Measurements from ENCODE around the gene BMP6.
"Not testable (repeated sequence)": the region's sequence is repeated elsewhere in the genome, so short reads cannot be mapped to it uniquely, and the experiment has no call there.

Gene BMP6

DNA sequence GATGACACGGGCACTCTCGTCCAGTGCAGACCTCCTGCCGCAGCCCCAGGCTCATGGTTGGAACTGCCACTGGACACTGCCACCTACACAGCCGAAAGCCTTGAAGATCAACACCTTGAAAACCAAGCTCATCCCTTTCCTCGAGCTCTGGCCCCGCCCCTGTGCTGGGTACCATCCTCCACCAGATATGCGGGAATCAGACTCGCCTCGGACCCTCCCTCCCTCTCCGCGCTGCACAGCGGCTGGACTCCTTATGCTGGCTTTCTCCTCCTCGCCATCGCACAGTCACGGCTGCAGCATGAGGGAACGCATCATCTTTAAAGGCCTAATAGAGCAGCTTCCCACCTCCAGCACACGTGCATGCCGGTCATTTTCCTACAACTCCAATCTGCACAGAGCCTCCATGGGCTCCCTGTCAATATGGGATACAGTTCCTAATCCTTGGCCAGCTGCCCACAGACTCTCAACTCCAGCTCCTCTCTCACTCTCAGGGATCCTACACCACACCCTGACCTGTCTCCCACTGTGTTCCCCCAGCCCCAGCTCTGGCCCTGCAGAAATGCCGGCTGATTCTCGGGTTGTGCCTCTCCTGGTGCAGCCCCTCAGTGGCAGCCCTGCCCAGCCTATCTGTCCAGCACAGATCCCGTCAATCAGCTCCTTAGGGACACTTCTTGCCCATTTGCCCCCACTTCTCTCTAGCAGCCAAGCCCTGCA lies 161.5 kb downstream of the BMP6 start:
- H4K91ac ChIP-seq (ENCODE audit: low read length), result no peak overlapping the region
- H4K8ac ChIP-seq (ENCODE audit: low read length), result no peak overlapping the region
- H2AK5ac ChIP-seq (ENCODE audit: low read length, severe bottlenecking), result no peak overlapping the region
- DNase-seq, result no peak
- no peak overlapping the region for H2BK5ac ChIP-seq (ENCODE audit: low read depth, low read length, poor library complexity, severe bottlenecking)
- H2BK12ac ChIP-seq (ENCODE audit: low read length in 2 of 2), result no peak overlapping the region
- no peak overlapping the region for H3K18ac ChIP-seq (ENCODE audit: low read depth in 1 of 2, low read length in 2 of 2)
- H3K36me3 ChIP-seq (ENCODE audit: control insufficient read depth in 1 of 2, insufficient read depth in 2 of 2, low read depth in 1 of 2, low read length in 2 of 2), result peaks cover 67 to 100% of the 10 kb centered on the region in 2 experiments
- H3K4ac ChIP-seq (ENCODE audit: low read depth in 1 of 2, low read length in 2 of 2), result no peak overlapping the region
- H3K23ac ChIP-seq (ENCODE audit: low read length in 2 of 2), result no peak overlapping the region
- no peak overlapping the region for H2BK15ac ChIP-seq (ENCODE audit: low read depth, poor library complexity, severe bottlenecking)
- no peak overlapping the region for H3K27ac ChIP-seq (ENCODE audit: low read length, poor library complexity, severe bottlenecking)
- H3K14ac ChIP-seq (ENCODE audit: low read length in 2 of 2), result no peak overlapping the region
- peak overlapping the region; percentile 7 for H2AFZ ChIP-seq (ENCODE audit: low read depth, low read length)
- 96% methylated on average over 21 of the region's 21 CpGs for WGBS
- no peak overlapping the region for H3K9ac ChIP-seq (ENCODE audit: low read length)
- H3K4me1 ChIP-seq (ENCODE audit: control insufficient read depth, insufficient read depth, low read depth, low read length), result peaks cover 6% of the 10 kb centered on the region
- no peaks in the 10 kb centered on the region for H3K27me3 ChIP-seq (ENCODE audit: control insufficient read depth in 1 of 2, insufficient read depth in 1 of 2, low read length in 2 of 2)
- H3K9me3 ChIP-seq (ENCODE audit: control insufficient read depth, low read length), result no peaks in the 10 kb centered on the region
- peaks cover 35% of the 10 kb centered on the region for H3K79me1 ChIP-seq (replicated peaks; ENCODE audit: low read length, poor library complexity, severe bottlenecking)
- H3K4me3 ChIP-seq (ENCODE audit: insufficient read depth in 1 of 2, low read depth in 1 of 2, low read length in 2 of 2), result no peak overlapping the region
- H3K4me2 ChIP-seq (ENCODE audit: low read length, poor library complexity, severe bottlenecking), result no peak overlapping the region
- no peak overlapping the region for H2BK120ac ChIP-seq (ENCODE audit: low read depth, low read length)

DNA sequence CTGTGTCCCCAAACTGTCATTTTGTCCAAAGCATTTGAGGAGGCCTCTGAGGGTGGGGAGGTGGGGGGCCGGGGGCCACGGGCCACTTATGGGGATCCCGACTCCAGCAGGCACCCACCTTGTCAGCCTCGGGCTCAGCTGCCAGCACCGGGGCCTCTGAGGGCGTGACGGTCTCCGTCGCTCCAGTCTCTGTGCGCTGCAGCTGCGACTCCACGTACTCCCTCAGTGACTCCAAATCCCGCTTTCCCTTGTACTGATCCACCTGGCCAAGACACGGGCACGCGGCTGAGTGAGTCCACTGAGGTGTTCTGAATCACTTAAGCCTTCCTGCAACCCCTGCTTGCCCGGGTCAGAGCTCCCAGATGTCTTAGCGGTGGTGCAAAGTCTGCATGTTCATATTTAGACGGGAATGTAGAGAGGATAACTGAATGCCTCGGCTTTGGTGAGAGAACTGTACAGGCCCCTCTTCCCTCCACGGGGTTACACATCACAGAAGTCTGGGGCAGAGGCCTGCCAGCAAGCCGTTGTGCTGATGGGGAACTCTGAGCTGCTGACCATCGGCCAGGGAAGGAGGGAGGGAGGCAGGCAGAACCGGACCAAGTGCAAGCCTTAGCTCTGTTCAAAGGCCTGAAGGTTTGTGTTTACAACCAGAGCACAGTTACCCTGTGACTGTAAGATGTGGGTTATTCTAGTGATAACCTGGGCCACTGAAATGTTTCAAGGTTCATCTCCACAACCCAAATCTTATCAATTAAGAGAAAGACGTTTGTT lies 162.9 kb downstream of the BMP6 start:
- Histone ChIP-seq H3K9me3 (ENCODE audit: control insufficient read depth, low read length) (no peaks in the 10 kb centered on the region), H2BK5ac (ENCODE audit: low read depth, low read length, poor library complexity, severe bottlenecking) (no peak overlapping the region), H3K36me3 (ENCODE audit: control insufficient read depth in 1 of 2, insufficient read depth in 2 of 2, low read depth in 1 of 2, low read length in 2 of 2) (peaks cover 74 to 100% of the 10 kb centered on the region in 2 experiments), H3K27me3 (ENCODE audit: control insufficient read depth in 1 of 2, insufficient read depth in 1 of 2, low read length in 2 of 2) (no peaks in the 10 kb centered on the region), H3K14ac (ENCODE audit: low read length in 2 of 2) (no peak overlapping the region), H3K9ac (ENCODE audit: low read length) (no peak overlapping the region), H3K4ac (ENCODE audit: low read depth in 1 of 2, low read length in 2 of 2) (no peak overlapping the region), H3K4me3 (ENCODE audit: insufficient read depth in 1 of 2, low read depth in 1 of 2, low read length in 2 of 2) (no peak overlapping the region), H3K4me1 (ENCODE audit: control insufficient read depth, insufficient read depth, low read depth, low read length) (no peaks in the 10 kb centered on the region), H3K27ac (ENCODE audit: low read length, poor library complexity, severe bottlenecking) (no peak overlapping the region), H3K4me2 (ENCODE audit: low read length, poor library complexity, severe bottlenecking) (no peak overlapping the region), H3K79me1 (replicated peaks; ENCODE audit: low read length, poor library complexity, severe bottlenecking) (peaks cover 44% of the 10 kb centered on the region), H2AK5ac (ENCODE audit: low read length, severe bottlenecking) (no peak overlapping the region), H2BK120ac (ENCODE audit: low read depth, low read length) (no peak overlapping the region), H3K23ac (ENCODE audit: low read length in 2 of 2) (no peak overlapping the region), H2BK12ac (ENCODE audit: low read length in 2 of 2) (no peak overlapping the region), H4K91ac (ENCODE audit: low read length) (no peak overlapping the region), H2AFZ (ENCODE audit: low read depth, low read length) (no peak overlapping the region), H4K8ac (ENCODE audit: low read length) (no peak overlapping the region), H3K18ac (ENCODE audit: low read depth in 1 of 2, low read length in 2 of 2) (no peak overlapping the region), H2BK15ac (ENCODE audit: low read depth, poor library complexity, severe bottlenecking) (no peak overlapping the region)
- 97% methylated on average over 24 of the region's 25 CpGs for WGBS
- no peak for DNase-seq

DNA sequence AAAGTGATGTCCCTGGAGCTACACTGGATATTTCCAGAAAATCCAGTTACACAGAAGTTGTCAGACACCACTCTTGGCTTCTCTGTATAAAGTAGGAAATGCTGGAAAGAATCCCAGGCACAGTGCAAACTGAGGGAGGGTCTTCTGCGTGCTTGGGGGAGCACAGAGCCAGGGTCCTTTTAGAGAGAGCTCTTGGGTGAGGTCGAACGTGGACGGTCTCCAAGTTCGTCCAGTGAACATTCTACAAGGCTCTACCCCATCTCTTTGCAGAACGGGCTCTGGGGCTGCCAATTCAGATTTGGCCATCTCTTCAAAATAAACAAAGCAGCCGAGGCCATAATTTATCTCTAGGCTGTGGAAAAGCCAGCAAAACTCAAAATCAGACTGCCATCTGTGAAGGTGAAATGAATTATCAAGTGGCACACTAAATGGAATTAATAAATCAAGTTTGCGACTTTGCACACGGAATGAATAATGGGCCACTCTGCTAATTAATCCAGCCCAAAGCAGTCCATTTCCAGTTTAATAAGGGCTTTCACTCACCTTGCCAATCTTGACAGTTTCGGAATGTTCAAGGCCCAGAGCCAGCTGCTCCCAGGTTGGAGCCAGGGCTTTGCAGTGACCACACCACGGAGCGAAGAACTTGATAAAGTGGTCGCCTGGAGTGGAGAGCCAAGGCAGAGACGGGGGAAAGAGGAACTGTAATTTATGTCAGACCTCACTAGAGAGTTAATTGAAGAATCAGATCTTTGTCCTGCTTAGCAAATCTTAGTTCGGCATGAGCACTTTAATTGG lies 165.4 kb downstream of the BMP6 start:
- Histone ChIP-seq H3K79me1 (replicated peaks; ENCODE audit: low read length, poor library complexity, severe bottlenecking) (peaks cover 54% of the 10 kb centered on the region), H3K9me3 (ENCODE audit: control insufficient read depth, low read length) (no peaks in the 10 kb centered on the region), H3K4me1 (ENCODE audit: control insufficient read depth, insufficient read depth, low read depth, low read length) (no peaks in the 10 kb centered on the region), H3K4me3 (ENCODE audit: insufficient read depth in 1 of 2, low read depth in 1 of 2, low read length in 2 of 2) (no peak overlapping the region), H2BK5ac (ENCODE audit: low read depth, low read length, poor library complexity, severe bottlenecking) (no peak overlapping the region), H2AK5ac (ENCODE audit: low read length, severe bottlenecking) (no peak overlapping the region), H3K36me3 (ENCODE audit: control insufficient read depth in 1 of 2, insufficient read depth in 2 of 2, low read depth in 1 of 2, low read length in 2 of 2) (peaks cover 75 to 100% of the 10 kb centered on the region in 2 experiments), H4K8ac (ENCODE audit: low read length) (no peak overlapping the region), H2AFZ (ENCODE audit: low read depth, low read length) (no peak overlapping the region), H3K4me2 (ENCODE audit: low read length, poor library complexity, severe bottlenecking) (no peak overlapping the region), H3K27ac (ENCODE audit: low read length, poor library complexity, severe bottlenecking) (no peak overlapping the region), H3K18ac (ENCODE audit: low read depth in 1 of 2, low read length in 2 of 2) (no peak overlapping the region), H3K9ac (ENCODE audit: low read length) (no peak overlapping the region), H2BK120ac (ENCODE audit: low read depth, low read length) (no peak overlapping the region), H2BK12ac (ENCODE audit: low read length in 2 of 2) (no peak overlapping the region), H3K4ac (ENCODE audit: low read depth in 1 of 2, low read length in 2 of 2) (no peak overlapping the region), H4K91ac (ENCODE audit: low read length) (no peak overlapping the region), H3K14ac (ENCODE audit: low read length in 2 of 2) (no peak overlapping the region), H3K27me3 (ENCODE audit: control insufficient read depth in 1 of 2, insufficient read depth in 1 of 2, low read length in 2 of 2) (no peaks in the 10 kb centered on the region), H3K23ac (ENCODE audit: low read length in 2 of 2) (no peak overlapping the region), H2BK15ac (ENCODE audit: low read depth, poor library complexity, severe bottlenecking) (no peak overlapping the region)
- 96% methylated on average over 13 of the region's 15 CpGs for WGBS
- no peak for DNase-seq

DNA sequence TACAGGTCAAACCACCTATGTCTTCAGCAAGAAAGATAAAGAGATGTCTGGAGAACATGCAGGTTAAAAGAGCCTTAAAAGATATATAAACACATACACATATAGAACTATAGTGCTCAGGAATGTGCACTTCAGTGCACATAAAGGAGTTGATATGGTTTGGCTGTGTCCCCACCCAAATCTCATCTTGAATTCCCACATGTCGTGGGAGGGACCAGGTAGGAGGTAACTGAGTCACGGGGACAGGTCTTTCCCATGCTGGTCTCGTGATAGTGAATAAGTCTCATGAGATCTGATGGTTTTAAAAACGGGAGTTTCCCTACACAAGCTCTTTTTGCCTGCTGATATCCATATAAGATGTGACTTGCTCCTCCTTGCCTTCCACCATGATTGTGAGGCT lies 166.5 kb downstream of the BMP6 start:
- H2BK12ac ChIP-seq (ENCODE audit: low read length in 2 of 2), result not testable (repeated sequence)
- H3K79me1 ChIP-seq (replicated peaks; ENCODE audit: low read length, poor library complexity, severe bottlenecking), result peaks cover 55% of the 10 kb centered on the region
- H3K36me3 ChIP-seq (ENCODE audit: control insufficient read depth in 1 of 2, insufficient read depth in 2 of 2, low read depth in 1 of 2, low read length in 2 of 2), result peaks cover 71 to 100% of the 10 kb centered on the region in 2 experiments

More for the DNA sequence above, 166.5 kb downstream of the BMP6 start:
- not testable (repeated sequence) for H3K23ac ChIP-seq (ENCODE audit: low read length in 2 of 2); H2AK5ac ChIP-seq (ENCODE audit: low read length, severe bottlenecking); H3K4me1 ChIP-seq (ENCODE audit: control insufficient read depth, insufficient read depth, low read depth, low read length); H3K4ac ChIP-seq (ENCODE audit: low read depth in 1 of 2, low read length in 2 of 2); H4K91ac ChIP-seq (ENCODE audit: low read length); H2BK120ac ChIP-seq (ENCODE audit: low read depth, low read length); H2BK15ac ChIP-seq (ENCODE audit: low read depth, poor library complexity, severe bottlenecking); H4K8ac ChIP-seq (ENCODE audit: low read length); H3K4me2 ChIP-seq (ENCODE audit: low read length, poor library complexity, severe bottlenecking); H3K14ac ChIP-seq (ENCODE audit: low read length in 2 of 2); H2AFZ ChIP-seq (ENCODE audit: low read depth, low read length); H3K4me3 ChIP-seq (ENCODE audit: insufficient read depth in 1 of 2, low read depth in 1 of 2, low read length in 2 of 2); DNase-seq; H3K9me3 ChIP-seq (ENCODE audit: control insufficient read depth, low read length); H3K27ac ChIP-seq (ENCODE audit: low read length, poor library complexity, severe bottlenecking); H2BK5ac ChIP-seq (ENCODE audit: low read depth, low read length, poor library complexity, severe bottlenecking); H3K27me3 ChIP-seq (ENCODE audit: control insufficient read depth in 1 of 2, insufficient read depth in 1 of 2, low read length in 2 of 2); H3K9ac ChIP-seq (ENCODE audit: low read length); H3K18ac ChIP-seq (ENCODE audit: low read depth in 1 of 2, low read length in 2 of 2)
- 100% methylated on average over 4 of the region's 4 CpGs for WGBS
